ENCODE results near the gene MB21D2.
"Not testable (repeated sequence)": the region's sequence is repeated elsewhere in the genome, so short reads cannot be mapped to it uniquely, and the experiment has no call there.

The MB21D2 gene

DNA sequence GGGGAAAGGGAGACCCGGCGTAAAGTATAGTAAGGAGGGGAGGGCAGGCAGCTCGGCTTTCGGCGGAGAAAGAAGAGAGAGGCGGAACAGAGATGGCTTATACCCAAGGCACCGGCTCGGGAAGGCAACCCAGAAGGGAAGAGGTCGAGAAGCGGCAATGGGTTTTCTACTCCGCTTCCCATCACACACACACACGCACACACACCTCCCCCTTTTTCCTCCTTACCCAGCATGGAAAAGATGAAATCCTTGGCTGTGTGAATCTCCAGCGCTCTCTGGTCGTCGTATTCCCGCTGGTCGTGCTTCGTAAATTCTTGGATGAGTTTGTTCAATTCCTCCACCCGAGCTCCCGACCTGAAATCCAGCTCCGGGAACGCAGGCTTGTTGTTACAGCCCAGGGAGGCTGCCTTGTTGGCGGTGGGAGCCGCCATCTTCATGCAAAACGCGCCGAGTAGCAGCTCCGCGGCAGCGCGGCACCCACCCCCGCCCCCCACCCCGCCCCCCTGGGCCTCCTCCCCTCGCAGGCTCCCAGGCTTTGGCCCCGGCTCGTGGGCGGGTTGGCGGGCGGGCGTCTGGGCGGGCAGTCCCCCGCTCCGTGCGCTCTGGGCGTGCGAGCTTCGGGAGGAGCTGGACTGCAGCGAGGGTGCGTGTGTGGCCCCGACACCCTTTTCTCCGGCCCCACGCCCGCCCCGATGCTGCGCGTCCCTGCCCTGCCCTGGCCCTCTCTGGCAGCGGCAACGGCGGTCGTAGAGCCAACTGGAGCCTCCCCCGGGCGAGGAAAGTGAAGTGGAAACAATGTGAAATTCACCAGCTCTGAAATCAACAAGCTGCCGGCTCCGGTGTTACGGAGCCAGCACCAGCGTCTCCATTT lies at the start of gene MB21D2:
MB21D2 (minus strand) TSS at position 453 of the 871 bp plus-strand sequence; CDS start at position 437, 16 bp downstream.
- DNase-seq: peak in 50 of 51 donors; percentile 39 to 92 (median 75)

DNA sequence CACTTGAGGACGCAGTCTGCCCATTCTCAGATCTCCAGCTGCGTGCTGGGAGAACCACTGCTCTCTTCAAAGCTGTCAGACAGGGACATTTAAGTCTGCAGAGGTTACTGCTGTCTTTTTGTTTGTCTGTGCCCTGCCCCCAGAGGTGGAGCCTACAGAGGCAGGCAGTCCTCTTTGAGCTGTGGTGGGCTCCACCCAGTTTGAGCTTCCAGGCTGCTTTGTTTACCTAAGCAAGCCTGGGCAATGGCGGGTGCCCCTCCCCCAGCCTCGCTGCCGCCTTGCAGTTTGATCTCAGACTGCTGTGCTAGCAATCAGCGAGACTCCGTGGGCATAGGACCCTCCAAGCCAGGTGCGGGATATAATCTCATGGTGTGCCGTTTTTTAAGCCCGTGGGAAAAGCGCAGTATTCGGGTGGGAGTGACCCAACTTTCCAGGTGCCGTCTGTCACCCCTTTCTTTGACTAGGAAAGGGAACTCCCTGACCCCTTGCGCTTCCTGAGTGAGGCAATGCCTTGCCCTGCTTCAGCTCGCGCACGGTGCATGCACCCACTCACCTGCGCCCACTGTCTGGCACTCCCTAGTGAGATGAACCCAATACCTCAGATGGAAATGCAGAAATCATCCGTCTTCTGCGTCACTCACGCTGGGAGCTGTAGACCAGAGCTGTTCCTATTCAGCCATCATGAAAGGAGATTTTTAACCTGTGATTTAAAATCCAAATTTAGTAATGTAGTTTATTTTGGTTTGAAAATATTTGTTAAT lies 47.5 kb upstream of the MB21D2 start:
- DNase-seq: not testable (repeated sequence)

- DNase-seq: no peak
These were observed 42.1 kb upstream of the MB21D2 start for GRCh38 chr3:192959773-192960172.

DNA sequence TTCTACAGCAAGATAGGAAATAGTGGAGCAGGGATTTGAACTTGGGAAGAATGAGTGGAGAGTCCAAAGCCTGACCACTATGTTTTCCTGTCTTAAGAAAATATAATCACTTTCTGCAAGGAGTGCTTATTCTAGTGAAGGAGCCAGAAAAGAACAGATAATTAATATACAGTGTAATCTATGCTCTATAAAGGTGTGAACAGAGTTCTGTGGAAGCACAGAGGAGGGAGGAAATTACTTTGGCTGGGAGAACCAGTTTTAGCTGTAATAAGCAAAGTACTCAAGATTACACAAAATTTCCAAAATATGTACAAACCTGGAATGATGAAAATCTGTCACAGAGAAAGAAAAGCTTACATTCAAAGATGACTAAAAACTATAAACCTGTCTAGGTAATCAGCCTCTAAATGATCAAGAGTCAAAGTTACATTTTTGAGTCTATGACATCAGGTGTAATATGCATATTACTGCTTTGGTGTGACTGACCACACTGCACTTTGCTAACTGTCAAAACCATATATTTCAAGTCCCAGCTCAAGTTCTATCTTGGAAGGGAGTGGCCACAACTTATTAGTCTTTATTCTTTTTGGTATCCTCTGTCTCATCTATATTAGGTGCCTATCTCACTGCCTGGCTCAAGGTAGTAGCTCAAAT lies 40.7 kb upstream of the MB21D2 start:
- DNase-seq: no peak

GRCh38 chr3:192957441-192958021 lies 39.9 kb upstream of the MB21D2 start:
- DNase-seq: peak in 11 of 51 donors; percentile 0 to 44 (median 12)

- no peak for DNase-seq
These were observed 36.3 kb upstream of the MB21D2 start for GRCh38 chr3:192953926-192954325.

DNA sequence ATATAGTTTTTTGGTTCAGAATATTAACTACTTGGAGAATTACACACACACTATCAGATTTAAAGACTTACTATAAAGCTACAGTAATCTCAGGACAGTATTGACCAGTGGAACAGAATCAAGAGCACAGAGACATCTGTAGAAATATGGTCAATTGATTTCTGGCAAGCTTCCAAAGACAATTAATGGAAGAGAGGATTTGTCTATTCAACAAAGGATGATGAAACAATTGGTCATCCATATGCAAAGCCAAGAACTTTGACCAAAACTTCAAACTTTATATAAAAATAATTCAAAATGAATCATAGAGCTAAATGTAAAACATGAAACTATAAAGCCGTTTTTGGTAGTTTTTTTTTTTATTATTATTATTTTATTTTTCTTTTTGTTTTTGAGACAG lies 29.8 kb upstream of the MB21D2 start:
- DNase-seq: no peak

DNA sequence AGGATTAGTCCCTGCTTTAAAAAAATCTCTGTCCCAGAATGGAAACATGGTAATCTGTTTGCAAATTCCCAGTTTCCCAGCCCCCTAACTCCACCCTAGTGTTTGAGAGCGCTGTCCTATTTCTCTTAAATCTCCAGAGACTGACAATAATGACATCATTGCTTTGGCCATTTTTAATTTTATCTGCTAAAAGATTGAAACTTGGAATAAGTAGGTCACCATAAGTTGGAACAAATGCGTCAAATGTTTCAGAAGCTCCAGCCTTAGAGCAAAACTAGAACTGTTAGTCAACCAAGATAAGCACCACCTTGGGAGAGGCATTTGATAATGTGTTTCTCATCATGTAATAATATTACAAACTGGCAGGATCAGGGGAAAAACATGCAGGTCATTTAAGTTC lies 25.7 kb upstream of the MB21D2 start:
- DNase-seq: no peak

DNA sequence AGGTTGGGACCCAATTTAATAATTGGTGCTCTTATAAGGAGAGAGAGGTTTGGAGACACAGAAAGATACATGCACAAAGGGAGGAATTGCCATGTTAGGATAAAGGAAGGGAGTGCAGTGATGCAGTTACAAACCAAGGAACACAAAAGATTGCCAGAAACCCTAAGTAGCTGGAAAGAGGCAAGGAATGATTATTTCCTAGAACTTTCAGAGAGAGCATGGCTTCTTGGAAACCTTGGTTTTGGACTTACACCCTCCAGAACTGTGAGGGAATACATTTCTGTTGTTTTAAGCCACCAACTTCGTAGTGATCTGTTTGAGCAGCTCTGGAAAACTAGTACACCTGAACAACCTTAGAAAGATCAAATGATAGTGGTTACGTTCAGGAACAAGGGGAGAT lies 25.0 kb upstream of the MB21D2 start:
- no peak for DNase-seq

DNA sequence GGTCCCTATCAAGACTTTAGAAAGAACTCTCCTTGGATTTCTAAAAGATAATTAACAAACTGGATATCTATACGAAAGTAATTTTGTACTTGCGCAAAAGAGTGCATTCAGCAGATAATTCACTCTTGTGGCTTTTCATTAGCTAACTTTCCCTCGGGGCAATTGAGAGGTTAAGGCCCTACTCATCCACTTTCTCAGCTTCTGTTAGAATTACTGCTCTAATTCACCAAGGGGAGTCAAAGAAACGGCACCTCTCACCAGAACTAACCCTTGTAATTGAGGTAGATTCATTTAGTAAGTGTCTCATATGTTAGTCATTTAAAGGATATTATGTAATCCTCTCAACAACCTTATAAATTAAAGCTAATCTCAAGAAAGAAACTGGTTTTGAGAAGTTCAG lies 22.5 kb upstream of the MB21D2 start:
- DNase-seq: no peak

DNA sequence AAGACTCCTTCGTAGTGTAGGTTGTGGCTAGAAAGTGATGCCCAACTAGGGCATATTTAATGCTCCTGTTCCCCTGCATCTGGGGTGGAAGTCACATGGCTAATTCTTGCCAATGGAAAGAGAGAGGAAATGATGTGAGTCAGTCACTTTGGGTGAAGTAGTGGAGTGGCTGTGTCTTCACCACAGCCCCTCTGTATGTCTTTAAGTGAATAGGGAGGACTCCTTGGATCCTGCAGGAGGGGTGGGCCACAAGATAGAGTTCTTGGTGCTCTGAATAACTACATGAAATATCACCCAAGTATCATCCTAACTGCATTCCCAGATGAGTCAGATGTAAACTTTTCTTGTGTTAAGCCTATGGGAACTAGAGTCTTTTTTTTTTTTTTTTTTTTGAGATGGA lies 17.8 kb upstream of the MB21D2 start:
- no peak for DNase-seq

DNA sequence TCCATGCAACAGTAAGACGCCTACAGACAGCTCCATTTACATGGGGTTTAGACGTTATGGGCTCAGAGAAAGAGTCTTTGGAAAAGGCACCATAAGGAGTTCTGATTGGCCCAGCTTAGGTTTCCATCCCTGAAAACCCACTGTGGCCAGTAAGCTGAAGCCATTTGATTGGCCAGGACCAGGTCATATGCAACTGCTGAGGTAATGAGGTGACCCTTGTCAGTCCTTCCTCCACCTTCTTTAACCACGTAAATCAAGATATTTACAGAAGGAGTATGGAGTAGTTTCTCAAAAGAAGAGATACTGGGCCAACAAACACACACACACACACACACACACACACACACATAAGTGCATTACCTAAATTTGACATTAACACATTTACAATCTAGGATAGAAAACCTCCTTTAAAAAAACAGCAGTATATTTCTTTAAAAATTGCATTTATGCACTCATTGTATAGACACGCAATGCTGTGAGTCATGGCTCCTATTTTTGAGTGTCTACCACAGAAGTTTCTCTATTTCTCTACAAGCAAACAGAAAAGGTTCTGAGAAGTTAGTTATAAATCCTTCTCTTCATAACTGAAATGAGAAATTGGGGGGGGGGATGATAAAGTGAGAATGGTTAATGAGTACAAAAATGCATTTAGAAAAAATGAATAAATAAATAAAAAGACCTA lies 16.3 kb upstream of the MB21D2 start:
- no peak for DNase-seq

DNA sequence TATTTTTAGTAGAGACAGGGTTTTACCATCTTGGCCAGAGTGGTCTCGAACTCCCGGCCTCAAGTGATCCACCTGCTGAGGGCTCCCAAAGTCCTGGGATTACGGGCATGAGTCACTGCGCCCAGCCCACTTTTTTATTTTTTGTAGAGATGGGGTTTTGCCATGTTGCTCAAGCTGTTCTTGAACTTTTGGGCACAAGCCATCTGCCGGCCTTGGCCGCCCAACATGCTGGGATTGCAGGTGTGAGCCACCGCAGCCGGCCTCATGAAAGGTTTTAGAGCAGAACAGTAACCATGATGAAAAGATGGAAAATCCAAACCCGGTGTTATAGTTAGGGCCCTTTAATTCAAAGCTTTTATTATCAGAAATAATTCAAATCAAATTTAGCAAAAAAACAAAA lies 15.6 kb upstream of the MB21D2 start:
- no peak for DNase-seq

DNA sequence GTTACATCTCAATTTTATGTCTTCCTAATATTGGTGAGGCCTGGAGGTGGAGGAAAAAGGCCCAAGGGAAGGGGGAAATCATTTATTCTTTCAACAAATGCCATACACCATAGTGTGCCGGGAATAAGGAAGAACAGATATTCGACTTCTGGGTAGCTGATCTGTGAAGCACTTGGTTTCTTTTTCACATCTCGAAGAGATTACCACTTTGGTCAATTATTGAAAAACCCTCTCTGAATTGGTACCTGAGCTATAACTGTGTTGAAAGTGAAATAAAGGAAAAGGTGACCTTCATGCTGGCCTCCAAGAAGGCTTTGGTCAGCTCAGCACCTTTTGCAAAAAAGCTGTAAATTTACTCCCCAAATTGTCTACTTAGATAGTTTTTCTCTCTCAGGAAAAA lies 14.2 kb upstream of the MB21D2 start:
- DNase-seq: no peak

DNA sequence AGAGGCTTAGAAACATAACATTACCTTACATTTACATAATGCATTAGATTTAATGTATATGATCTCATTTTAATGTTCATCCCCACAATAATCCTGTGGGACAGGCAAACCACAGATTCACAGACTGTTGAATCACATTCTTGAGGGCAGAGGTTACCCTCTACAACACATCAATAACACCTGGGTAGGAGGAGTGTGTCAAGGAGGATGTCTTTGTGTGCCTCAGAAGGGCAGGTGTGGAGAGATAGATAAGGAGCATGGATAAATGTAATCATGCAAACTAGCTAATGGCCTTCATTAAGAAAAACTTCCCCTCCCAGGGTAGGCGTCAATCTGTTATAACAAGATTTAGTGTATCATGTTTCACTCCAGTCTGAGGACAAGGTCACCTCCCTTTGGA lies 12.9 kb upstream of the MB21D2 start:
- no peak for DNase-seq

DNA sequence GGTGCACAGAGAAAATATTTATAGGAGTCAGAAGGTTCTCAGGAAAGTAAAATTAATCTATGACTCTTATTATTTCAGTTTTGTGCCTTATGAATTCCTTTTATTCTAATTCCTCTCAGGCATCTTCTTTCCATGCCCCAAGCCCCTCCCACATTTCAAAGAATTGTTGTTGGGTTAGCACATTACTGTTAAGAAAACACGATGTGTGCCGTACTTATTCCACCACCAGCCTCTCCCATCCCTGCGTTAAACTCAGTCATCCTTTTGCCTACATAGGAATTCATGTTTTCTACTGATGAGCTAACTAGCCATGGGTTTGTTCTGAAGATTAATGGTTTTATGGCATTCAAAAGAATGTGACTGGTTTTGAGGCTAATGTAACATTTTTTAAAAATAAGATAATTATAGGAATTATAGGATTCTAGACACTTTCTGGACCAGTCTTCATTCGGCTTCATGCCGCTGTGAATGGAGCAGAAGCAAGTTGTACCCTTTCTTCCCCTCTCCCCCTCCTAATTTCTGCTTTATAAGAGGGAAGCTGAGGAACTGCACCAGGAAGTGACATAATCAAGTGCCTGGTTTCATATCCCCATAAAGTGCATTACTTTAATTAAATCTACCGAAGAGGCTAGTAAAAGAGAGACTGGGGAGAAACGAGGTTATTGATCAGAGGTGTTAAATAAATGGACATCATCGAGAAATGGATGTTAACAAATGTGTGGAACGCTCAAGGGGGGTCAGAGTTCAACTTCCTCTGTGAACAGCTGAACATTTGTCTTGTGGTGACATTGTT lies 12.3 kb upstream of the MB21D2 start:
- no peak for DNase-seq

GRCh38 chr3:192929146-192929545 lies 11.5 kb upstream of the MB21D2 start:
- DNase-seq: no peak

- DNase-seq: no peak
These were observed 11.1 kb upstream of the MB21D2 start for GRCh38 chr3:192928720-192929119.

GRCh38 chr3:192928016-192928415 lies 10.4 kb upstream of the MB21D2 start:
- DNase-seq: no peak

DNA sequence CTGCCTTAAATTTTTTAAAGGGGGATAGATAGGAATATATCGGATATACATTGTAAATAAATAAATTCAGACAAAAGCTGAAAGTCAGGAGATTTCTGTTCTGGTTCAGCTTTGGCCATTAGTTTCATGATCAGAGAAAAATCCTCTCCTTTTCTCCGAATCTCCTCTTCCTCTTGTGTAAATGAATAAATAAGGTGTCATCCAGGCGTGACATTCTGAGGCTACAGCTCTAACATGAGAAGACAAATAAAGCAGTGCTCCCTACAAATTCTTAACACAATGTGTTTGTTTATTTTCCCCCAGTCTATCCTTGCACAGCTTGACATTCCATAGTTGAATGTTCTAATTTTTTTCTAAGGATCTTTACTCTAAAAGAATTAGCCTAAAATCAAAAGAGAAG lies 9.4 kb upstream of the MB21D2 start:
- no peak for DNase-seq
